ENCODE results near the gene KLK3. TPM values are rescaled to one million over a fixed set of nuclear protein-coding genes. Genes with fewer than 3 reads are reported as not detected.

KLK3 gene
- total RNA-seq, 1 experiment from 2014 or later = not detected

DNA sequence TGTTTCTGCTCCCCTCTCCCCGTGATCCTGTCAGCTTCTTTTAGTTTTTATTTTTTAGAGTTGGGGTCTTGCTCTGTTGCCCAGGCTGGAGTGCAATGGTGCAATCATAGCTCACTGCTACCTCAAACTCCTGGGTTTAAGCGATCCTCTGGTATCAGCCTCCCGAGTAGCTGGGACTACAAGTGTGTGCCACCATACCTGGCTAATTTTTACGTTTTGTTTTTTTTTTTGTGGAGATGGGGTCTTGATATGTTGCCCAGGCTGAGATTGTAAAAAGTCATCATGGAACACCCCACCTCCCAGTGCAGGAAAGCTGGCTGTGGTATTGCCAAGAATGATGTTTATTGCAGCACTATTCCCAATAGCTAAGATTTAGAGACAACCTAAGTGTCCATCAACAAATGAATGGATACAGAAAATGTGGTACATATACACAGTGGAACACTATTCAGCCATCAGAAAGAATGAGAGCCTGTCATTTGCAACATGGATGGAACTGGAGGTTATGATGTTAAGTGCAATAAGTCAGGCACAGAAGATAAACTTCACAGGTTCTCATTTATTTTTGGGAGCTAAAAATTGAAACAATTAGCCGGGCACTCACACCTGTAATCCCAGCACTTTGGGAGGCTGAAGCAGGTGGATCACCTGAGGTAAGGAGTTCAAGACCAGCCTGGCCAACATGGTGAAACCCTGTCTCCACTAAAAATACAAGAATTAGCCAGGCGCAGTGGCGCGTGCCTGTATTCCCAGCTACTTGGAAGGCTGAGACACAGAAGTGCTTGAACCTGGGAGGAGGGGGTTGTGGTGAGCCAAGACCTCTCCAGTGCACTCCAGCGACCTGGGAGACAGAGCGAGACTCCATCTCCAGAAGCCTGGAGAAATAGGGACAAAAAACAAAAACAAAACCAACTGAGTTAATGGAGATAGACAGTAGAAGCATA lies 14.7 kb upstream of the KLK3 start:
- intact Hi-C loops (cut with micrococcal nuclease) = no loop called here
- H3K9ac ChIP-seq (ENCODE audit: low read length) = no peak overlapping the region
- H2AFZ ChIP-seq (ENCODE audit: low read depth, low read length, poor library complexity, severe bottlenecking) = no peak overlapping the region
- H3K36me3 ChIP-seq (ENCODE audit: control insufficient read depth in 1 of 2, insufficient read depth in 2 of 2, low read length in 2 of 2) = no peaks in the 10 kb centered on the region
- no peak for DNase-seq (ENCODE audit: low read depth, low spot score)
- H3K4me3 ChIP-seq (replicated peaks in 1 of 2; ENCODE audit: low read depth in 1 of 2, low read length in 2 of 2) = no peak overlapping the region
- H3K9me2 ChIP-seq (ENCODE audit: insufficient read depth) = no peaks in the 10 kb centered on the region
- no TSS peak for BruUV-seq (replicated peaks)
- ChIA-PET POLR2A (interaction anchor here (0.9 kb wide), 1 partner anchor 43 kb away, joined by 3 read pairs; no protein-coding TSS in a partner anchor), RAD21 (ENCODE audit: low non-redundant PET in 1 of 2, low total read pairs in 2 of 2, uncharacterized antibody in 2 of 2, unreplicated experiment in 2 of 2) (no interaction called here), CTCF (no interaction called here)
- H3K4me1 ChIP-seq (ENCODE audit: control insufficient read depth in 1 of 2, insufficient read depth in 2 of 2, low read length in 2 of 2) = peaks cover 19 to 26% of the 10 kb centered on the region in 2 experiments
- no peaks in the 10 kb centered on the region for H4K20me1 ChIP-seq (ENCODE audit: insufficient read depth)
- no peak overlapping the region for H3K4me2 ChIP-seq (ENCODE audit: low read length)
- H3K79me2 ChIP-seq (ENCODE audit: insufficient read depth, low read length) = no peaks in the 10 kb centered on the region
- H3K27ac ChIP-seq (ENCODE audit: low read depth, low read length) = no peak overlapping the region
- ATAC-seq = no peak
- 0 out of 2 replicates have a peak, but pooled peaks cover 7% of the 10 kb centered on the region for H3K27me3 ChIP-seq (ENCODE audit: insufficient read depth, low read length)
- H3K9me3 ChIP-seq (ENCODE audit: control insufficient read depth in 1 of 2, insufficient read depth in 1 of 2, low read depth in 1 of 2, low read length in 2 of 2) = no peaks in the 10 kb centered on the region; a peak in 1 of 4 replicates
- TF ChIP-seq YY1 (IDR thresholded peaks at IDR 0.05; ENCODE audit: extremely low read depth, insufficient replicate concordance, low read depth, low read length) (no peak), EZH2phosphoT487 (IDR thresholded peaks at IDR 0.05; ENCODE audit: borderline replicate concordance) (no peak), POLR2AphosphoS5 (IDR thresholded peaks at IDR 0.05; ENCODE audit: low read depth, low read length) (no peak), CBX3 (IDR thresholded peaks at IDR 0.05; ENCODE audit: low read depth) (no peak), POLR2A (IDR thresholded peaks at IDR 0.05; ENCODE audit: borderline replicate concordance, extremely low read depth, insufficient read depth, insufficient read length) (no peak), EZH2 (IDR thresholded peaks at IDR 0.05) (no peak), RAD21 (IDR thresholded peaks at IDR 0.05; ENCODE audit: low read depth) (no peak), ZNF274 (IDR thresholded peaks at IDR 0.05; ENCODE audit: low read depth, low read length) (no peak), EGR1 (IDR thresholded peaks at IDR 0.05; ENCODE audit: low read depth) (no peak), ELF1 (IDR thresholded peaks at IDR 0.05; ENCODE audit: borderline replicate concordance, low read depth) (no peak), SIN3A (IDR thresholded peaks at IDR 0.05; ENCODE audit: low read depth) (no peak), TCF7L2 (IDR thresholded peaks at IDR 0.05; ENCODE audit: borderline replicate concordance, extremely low read depth, insufficient read depth, insufficient read length) (no peak), ZFX (IDR thresholded peaks at IDR 0.05) (no peak)
- TF ChIP-seq, protein P1, sequence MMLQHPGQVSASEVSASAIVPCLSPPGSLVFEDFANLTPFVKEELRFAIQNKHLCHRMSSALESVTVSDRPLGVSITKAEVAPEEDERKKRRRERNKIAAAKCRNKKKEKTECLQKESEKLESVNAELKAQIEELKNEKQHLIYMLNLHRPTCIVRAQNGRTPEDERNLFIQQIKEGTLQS (IDR thresholded peaks at IDR 0.05) = no peak
- TF ChIP-seq, protein P2, sequence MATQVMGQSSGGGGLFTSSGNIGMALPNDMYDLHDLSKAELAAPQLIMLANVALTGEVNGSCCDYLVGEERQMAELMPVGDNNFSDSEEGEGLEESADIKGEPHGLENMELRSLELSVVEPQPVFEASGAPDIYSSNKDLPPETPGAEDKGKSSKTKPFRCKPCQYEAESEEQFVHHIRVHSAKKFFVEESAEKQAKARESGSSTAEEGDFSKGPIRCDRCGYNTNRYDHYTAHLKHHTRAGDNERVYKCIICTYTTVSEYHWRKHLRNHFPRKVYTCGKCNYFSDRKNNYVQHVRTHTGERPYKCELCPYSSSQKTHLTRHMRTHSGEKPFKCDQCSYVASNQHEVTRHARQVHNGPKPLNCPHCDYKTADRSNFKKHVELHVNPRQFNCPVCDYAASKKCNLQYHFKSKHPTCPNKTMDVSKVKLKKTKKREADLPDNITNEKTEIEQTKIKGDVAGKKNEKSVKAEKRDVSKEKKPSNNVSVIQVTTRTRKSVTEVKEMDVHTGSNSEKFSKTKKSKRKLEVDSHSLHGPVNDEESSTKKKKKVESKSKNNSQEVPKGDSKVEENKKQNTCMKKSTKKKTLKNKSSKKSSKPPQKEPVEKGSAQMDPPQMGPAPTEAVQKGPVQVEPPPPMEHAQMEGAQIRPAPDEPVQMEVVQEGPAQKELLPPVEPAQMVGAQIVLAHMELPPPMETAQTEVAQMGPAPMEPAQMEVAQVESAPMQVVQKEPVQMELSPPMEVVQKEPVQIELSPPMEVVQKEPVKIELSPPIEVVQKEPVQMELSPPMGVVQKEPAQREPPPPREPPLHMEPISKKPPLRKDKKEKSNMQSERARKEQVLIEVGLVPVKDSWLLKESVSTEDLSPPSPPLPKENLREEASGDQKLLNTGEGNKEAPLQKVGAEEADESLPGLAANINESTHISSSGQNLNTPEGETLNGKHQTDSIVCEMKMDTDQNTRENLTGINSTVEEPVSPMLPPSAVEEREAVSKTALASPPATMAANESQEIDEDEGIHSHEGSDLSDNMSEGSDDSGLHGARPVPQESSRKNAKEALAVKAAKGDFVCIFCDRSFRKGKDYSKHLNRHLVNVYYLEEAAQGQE (IDR thresholded peaks at IDR 0.05; ENCODE audit: low read depth) = no peak
- TF ChIP-seq, protein P3, sequence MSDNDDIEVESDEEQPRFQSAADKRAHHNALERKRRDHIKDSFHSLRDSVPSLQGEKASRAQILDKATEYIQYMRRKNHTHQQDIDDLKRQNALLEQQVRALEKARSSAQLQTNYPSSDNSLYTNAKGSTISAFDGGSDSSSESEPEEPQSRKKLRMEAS (IDR thresholded peaks at IDR 0.05) = no peak
- TF ChIP-seq, protein P4, sequence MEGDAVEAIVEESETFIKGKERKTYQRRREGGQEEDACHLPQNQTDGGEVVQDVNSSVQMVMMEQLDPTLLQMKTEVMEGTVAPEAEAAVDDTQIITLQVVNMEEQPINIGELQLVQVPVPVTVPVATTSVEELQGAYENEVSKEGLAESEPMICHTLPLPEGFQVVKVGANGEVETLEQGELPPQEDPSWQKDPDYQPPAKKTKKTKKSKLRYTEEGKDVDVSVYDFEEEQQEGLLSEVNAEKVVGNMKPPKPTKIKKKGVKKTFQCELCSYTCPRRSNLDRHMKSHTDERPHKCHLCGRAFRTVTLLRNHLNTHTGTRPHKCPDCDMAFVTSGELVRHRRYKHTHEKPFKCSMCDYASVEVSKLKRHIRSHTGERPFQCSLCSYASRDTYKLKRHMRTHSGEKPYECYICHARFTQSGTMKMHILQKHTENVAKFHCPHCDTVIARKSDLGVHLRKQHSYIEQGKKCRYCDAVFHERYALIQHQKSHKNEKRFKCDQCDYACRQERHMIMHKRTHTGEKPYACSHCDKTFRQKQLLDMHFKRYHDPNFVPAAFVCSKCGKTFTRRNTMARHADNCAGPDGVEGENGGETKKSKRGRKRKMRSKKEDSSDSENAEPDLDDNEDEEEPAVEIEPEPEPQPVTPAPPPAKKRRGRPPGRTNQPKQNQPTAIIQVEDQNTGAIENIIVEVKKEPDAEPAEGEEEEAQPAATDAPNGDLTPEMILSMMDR (IDR thresholded peaks at IDR 0.05 in 2 of 3, conservative IDR thresholded peaks at IDR 0.05 in 1 of 3; ENCODE audit: borderline replicate concordance in 1 of 3, insufficient read depth in 1 of 3, low read depth in 2 of 3, low read length in 2 of 3) = no peak
- TF ChIP-seq, protein P5, sequence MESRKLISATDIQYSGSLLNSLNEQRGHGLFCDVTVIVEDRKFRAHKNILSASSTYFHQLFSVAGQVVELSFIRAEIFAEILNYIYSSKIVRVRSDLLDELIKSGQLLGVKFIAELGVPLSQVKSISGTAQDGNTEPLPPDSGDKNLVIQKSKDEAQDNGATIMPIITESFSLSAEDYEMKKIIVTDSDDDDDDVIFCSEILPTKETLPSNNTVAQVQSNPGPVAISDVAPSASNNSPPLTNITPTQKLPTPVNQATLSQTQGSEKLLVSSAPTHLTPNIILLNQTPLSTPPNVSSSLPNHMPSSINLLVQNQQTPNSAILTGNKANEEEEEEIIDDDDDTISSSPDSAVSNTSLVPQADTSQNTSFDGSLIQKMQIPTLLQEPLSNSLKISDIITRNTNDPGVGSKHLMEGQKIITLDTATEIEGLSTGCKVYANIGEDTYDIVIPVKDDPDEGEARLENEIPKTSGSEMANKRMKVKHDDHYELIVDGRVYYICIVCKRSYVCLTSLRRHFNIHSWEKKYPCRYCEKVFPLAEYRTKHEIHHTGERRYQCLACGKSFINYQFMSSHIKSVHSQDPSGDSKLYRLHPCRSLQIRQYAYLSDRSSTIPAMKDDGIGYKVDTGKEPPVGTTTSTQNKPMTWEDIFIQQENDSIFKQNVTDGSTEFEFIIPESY (IDR thresholded peaks at IDR 0.05; ENCODE audit: extremely low read depth, insufficient replicate concordance, low read length) = no peak
